ENCODE results near the gene ADGRB2.

DNA sequence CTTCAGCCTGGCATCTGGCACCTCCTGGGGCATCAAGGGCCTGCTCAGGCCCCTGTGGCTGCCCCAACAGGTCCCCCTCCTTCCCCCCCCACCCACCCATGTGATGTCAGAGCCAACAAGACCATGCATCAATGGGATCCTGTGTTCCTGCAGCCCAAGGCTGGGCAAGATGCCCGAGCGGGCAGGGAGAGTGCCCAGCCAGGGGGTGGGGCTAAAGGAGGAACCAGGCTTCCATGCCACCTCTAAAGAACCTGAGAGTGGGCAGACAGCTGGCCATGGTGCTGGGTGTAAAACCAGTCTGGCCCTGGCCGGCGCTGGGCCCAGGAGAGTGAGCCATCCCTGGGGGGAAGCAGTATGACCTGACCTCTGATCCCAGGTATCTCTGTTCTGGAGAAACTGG, 67.9 kb downstream of the ADGRB2 start:
- no peak for TF ChIP-seq CTCF (conservative IDR thresholded peaks at IDR 0.05; ENCODE audit: low read length)
- no peak for TF ChIP-seq EZH2phosphoT487 (IDR thresholded peaks at IDR 0.05; ENCODE audit: borderline replicate concordance, low read depth, low read length)

All from OCI-LY7 (cell line).